NOMO-1 (cell line): Measurements from ENCODE around the gene SLC14A1.
"Not testable (repeated sequence)": the region's sequence is repeated elsewhere in the genome, so short reads cannot be mapped to it uniquely, and the experiment has no call there.

ENCODE experiments used
- DNase-seq, 2 experiments: peaks; one replicate each; lab custom pipeline; 2025; ENCODE audit not compliant: unreplicated experiment in 2 of 2; lab: John Stamatoyannopoulos, UW

SLC14A1 gene

DNA sequence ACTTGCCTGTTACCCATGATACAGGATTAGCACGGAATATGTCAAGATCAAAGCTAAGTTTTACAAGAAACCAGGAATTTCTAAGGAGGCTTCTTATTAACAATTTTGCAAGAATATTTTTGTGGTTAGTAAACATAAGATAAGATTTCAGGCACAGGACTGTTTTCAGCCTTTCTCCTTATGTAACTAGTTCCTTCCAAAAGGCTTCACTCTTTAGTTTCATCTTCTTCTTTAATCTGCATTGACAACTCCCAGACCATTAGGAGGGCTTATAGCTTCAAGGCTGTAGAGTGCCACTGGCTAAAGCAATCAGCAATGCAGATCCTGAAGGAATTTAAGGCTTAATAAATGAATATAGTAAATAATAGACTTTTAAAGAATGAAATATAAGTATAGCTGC is 29.3 kb downstream of the SLC14A1 start:
- DNase-seq: no peak

DNA sequence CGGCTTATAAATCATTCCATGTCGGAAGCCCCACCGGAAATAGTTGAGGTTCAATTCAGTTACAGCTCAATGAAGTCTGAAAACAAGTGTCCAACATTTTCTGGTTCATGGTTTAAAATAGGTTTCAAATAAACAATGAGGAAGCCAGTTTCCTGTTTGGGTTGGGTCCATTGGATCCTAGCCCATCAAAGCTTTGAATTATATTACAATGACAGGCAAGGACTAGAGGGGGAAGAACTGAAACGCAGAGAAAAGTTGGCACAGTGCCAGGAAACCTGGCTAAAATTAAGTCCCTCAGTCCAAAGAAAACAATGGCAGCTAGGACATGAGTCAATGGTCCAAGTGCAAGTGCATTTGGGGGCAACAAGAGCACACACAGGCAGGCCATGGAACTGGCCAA is 32.0 kb downstream of the SLC14A1 start:
- DNase-seq: no peak

DNA sequence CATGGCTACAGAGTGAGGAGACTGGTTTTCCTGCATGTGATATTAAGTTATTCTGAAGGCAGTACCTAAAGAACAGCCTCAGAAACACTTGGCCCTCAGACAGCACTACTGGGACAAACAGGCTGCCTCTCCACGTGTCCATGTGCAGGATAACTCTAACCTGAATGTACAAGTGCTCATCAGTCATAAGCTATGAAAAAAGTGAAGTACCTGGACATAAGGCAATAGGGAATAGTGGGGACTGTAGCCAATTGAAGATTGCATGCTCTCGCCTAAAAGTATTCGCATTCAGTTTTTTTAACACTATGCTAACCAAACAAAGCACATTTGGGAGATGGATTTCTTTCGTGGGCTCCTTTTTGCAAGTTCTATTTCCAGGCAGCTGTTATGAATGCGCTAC is 33.0 kb downstream of the SLC14A1 start:
- no peak for DNase-seq

DNA sequence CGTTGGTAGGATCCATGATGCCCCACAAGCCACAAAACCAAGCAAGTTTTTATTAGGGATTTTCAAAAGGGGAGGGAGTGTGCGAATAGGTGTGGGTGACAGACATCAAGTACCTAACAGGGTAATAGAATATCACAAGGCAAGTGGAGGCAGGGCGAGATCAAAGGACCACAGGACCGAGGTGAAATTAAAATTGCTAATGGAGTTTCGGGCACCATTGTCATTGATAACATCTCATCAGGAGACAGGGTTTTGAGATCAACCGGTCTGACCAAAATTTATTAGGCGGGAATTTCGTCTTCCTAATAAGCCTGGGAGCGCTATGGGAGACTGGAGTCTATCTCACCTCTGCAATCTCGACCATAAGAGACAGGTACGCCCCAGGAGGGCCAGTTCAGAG is 33.7 kb downstream of the SLC14A1 start:
- DNase-seq: not testable (repeated sequence)

DNA sequence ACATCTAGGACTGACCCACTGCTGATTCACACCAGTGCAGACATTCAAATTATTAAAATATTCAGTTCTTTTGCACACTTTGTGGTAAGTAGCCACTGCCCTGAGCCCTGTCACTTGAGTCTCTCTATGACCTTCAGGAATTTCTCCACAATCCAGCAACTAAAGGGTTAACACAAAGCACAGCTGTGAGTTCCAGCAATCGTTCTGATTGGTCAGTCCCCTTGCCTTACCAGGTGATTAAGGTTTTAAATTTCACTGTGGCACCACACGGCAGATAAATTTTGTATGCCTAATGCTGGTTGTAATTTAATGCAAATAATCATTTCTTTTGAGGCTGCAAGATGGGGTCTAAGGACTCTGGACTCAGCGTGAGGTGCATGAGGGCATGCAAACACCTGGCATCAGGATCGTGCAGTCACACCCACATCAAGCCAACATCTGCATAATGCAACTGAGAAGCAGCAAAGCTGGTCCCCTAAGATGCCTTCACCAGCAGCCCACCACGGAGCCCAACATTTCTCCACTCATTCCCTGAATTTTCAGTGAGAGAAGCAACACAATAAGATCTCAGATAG is 36.6 kb downstream of the SLC14A1 start:
- DNase-seq: no peak

DNA sequence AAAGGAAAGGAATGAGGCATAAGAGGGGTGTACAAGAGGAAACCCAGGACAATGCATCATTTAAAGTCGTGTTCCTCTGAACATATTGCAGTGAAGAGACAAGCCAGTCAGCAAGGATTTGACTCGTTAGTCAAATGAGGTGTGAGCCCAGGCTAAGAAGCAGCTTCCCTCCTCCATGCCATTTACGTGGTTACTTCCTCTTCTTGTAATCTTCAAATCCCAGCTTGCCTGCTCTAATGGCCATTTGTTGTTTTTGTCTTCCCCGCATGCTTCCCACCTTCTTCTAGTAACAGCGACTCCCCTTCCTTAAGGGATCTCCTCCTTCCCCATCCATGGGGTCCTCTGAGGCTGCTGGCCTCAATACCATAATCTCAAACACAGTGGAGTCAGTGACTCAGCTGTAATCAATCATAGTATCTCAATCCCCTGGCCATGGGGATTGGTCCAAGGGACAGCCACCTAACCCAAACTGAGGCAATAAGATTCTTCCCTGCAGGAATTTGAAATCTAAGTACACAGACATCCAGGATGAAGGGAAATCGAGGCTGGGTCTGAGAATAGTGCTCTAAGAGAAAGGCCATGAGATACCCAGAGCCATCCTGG is 37.6 kb downstream of the SLC14A1 start:
- DNase-seq: peak; percentile 35 to 74

GRCh38 chr18:45764000-45764686 is 40.2 kb downstream of the SLC14A1 start:
- peak; percentile 15 to 22 for DNase-seq

DNA sequence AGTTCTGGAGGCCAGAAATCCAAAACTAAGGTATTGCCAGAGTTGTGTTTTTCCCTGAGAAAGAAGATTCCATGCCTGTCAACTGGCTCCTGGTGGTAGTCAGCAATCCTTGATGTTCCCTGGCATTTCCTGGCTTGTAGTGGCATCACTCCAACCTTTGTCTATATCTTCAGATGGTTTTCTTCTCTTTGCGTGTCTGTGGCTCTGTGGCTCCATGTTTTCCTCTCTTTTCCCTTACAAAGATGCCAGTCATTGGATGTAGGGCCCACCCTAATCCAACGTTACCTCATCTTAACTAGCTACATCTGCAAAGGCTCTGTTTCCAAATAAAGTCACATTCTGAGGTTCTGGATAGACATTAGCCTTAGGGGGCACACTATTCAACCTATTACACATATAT is 41.8 kb downstream of the SLC14A1 start:
- DNase-seq: no peak

DNA sequence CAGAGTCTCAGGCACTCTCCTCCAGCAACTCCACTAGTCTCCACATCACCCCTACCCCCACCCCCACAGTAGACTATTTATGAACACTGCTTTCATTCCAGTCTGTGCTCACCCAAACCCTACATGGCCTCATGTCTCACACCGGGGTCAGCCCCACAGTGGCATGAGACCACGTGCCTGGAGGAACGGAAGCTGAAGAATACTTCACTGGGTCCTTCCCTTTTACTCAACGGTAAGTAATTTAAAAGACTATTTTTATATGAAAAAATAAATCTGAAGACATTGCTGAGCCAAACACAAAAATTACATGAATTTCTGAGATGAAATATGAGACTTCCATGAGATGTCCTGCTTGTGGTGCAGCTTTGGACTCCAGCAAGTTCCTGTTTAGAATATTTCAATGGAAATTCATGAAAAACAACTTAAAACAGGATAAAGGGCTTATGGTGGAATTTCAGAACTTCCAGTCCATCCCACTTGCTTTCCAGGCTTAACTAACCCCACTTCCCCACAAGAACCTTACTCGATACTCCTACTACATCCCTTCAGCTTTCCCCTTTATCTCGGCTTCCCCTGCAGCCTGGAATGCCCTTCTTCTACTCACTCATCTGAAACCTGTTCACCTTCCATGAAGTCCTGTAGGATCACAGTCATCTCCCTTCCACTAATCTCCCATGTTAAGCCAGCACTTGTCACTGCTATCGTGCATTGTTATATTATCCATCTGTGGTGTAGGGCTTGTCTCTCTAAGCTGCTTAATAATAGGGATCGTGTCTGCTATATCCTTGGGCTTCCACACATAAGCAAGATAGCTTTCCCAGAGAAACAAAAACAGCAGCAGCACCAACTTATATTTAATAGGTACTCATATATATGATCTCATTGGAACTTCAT is 47.9 kb downstream of the SLC14A1 start:
- DNase-seq: no peak

GRCh38 chr18:45774065-45774521 is 50.1 kb downstream of the SLC14A1 start:
- DNase-seq: no peak

GRCh38 chr18:45775241-45775676 is 51.3 kb downstream of the SLC14A1 start:
- peak; percentile 68 to 73 for DNase-seq

DNA sequence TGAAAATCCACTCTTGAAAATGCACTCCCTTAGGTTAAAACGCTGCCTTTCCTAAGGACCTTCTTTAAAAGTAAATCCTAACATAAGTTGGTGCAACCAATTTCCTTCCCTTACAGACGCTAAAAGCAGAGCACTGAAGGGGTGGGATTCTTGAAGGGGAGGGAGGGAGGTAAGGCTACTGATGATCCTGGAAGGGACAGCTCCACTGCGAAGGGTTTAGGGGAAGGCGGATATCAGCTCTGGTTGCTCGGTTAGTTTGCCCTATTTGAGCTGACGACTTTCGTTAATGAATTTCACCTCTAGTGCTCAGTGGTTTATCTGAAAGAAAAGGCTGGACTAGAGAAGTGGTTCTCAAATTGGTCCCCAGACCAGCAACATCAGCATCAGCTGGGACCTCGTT is 51.8 kb downstream of the SLC14A1 start:
- DNase-seq: peak in 1 of 2 experiments; percentile 16

- DNase-seq: no peak
These were observed 53.4 kb downstream of the SLC14A1 start for GRCh38 chr18:45777393-45777792.

GRCh38 chr18:45780568-45780967 is 56.6 kb downstream of the SLC14A1 start:
- DNase-seq: no peak

DNA sequence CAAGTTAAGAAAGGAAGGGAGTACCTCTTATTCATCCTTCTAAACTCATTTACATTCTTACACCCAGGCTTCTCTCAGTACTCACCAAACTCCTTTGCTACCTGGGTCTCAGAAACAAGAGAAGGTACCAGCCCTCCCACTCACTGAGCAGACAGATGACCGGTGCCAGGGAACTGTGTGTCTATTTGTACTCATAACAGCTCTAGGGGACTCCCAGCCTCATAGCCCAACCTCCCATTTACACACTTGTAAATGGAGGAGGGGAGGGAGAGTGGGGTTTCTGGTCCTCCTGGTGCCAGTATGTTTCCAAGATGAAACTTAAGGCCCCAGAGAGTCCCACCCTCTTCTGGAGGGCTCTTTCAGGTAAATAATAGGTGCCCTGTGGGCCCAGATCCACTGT is 58.7 kb downstream of the SLC14A1 start:
- no peak for DNase-seq

GRCh38 chr18:45783097-45784075 is 59.4 kb downstream of the SLC14A1 start:
- no peak for DNase-seq

DNA sequence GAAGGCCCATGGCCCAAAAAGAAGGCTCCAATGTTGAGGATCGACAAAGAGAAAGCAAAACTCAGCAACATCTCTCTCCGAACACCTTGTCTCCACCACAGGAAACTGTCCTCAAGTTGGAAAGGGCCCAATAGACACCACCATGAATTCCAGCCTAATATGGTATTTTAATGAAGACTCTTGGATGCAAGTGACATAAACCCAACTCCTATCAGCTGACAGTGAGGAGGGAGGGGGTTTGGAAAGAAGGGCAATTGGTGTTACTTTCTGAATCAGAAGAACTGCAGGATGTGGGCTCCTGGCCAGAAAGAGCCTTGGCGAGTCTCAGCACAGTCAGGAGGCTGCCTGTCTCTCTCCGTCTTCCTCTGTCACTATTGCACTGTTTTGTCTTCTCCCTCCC is 61.2 kb downstream of the SLC14A1 start:
- no peak for DNase-seq

- no peak for DNase-seq
These were observed 63.0 kb downstream of the SLC14A1 start for GRCh38 chr18:45786941-45787340.

DNA sequence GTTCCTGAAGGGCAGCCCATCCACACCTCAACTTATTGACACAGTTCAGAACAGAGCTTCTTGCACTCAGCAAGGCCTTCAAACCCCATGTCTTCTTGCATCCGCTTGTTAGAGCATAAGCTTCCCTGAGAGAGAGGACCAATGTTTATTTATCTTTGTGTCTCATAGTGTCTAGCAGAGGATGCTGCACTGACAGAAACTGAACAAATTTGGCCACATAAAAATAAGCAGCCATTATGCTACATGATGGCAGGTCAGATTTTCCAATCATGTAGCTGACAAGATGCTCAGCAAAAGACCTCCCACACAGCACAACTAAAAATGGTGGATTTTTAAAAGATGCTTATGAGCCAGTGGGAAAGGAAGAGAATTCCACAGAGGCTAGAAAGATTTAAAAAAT is 63.4 kb downstream of the SLC14A1 start:
- DNase-seq: no peak

DNA sequence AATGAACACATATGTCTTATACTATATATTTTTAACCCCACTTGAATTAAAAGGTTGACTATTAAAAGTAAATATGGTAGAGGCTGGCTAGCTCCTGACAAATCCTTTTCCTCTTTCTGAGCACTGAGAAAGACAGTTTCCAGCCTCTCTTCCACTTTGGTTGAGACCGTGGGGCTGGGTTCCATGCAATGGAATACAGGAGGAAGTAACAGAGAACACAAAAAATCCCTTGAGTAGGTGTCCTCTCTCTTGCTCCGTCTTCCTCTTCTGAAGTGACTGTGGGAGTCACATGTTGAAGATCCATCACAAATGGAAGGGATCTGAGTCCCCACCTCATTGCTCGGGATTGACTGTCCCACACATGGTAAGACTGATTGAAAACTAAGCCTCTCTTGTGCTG is 64.9 kb downstream of the SLC14A1 start:
- no peak for DNase-seq
